ENCODE data around the gene RPS16. TPM values are rescaled to one million over a fixed set of nuclear protein-coding genes. Genes with fewer than 3 reads are reported as not detected.

The RPS16 gene
- total RNA-seq, 5 donors from 2014 or later (not counting 1 experiment from before 2014, with no cell fraction given) = 3,669 to 4,521 (median 4,268) TPM

- peaks cover 11% of the 10 kb centered on the region for H3K36me3 Mint-ChIP-seq
Measured at GRCh38 chr19:39402346-39403300, 33.1 kb downstream of the RPS16 start.

GRCh38 chr19:39401549-39402345 is 34.0 kb downstream of the RPS16 start:
- H3K36me3 ChIP-seq (ENCODE audit: control insufficient read depth in 2 of 2, extremely low read depth in 1 of 2, insufficient read depth in 1 of 2, low read length in 1 of 2) = peaks cover 0 to 10% of the 10 kb centered on the region in 2 donors
- Mint-ChIP-seq H3K4me1 (peaks cover 70 to 78% (median 76%) of the 10 kb centered on the region in 3 donors), H3K4me3 (peak overlapping the region; percentile 73 to 97 (median 83)), H3K9me3 (no peaks in the 10 kb centered on the region), H3K27ac (peak overlapping the region; percentile 91 to 95), H3K36me3 (peaks cover 8% of the 10 kb centered on the region), H3K27me3 (no peaks in the 10 kb centered on the region)
- ATAC-seq (replicated peaks in 1 of 4) (peak; percentile 48 to 55 (median 51)), DNase-seq (peak; percentile 52 to 94 (median 86))
- H3K4me3 ChIP-seq (ENCODE audit: control insufficient read depth in 1 of 2, extremely low read depth in 1 of 2, low read length in 1 of 2) = peak overlapping the region; percentile 41 to 71
- WGBS (ENCODE audit: insufficient coverage) = 5% methylated on average over 19 of the region's 25 CpGs
- CTCF ChIA-PET = interaction anchor here in 1 of 2 donors (0.6 to 2.0 kb wide), 6 partner anchors 9 to 1861 kb away, joined by 3 to 29 read pairs (median 4); partner anchors contain the start of genes MED29, PAF1, PLEKHG2 and RPS16
- H3K4me1 ChIP-seq (ENCODE audit: control insufficient read depth in 1 of 2, extremely low read depth in 1 of 2, insufficient read depth in 2 of 2, low read length in 2 of 2) = peaks cover 44 to 90% of the 10 kb centered on the region in 2 experiments
- H3K9me3 ChIP-seq = no peaks in the 10 kb centered on the region
- POLR2A ChIA-PET = interaction anchor here (0.5 to 2.0 kb wide), 11 partner anchors 8 to 97 kb away, joined by 3 to 13 read pairs (median 5); partner anchors contain the start of genes MED29 (in 2 of the 2), RPS16 (in 2 of the 2), DLL3 (in 1 of the 2) and PAF1 (in 1 of the 2)
- no peaks in the 10 kb centered on the region for H3K27me3 ChIP-seq (replicated peaks in 1 of 2; ENCODE audit: control insufficient read depth in 2 of 2, extremely low read depth in 1 of 2, insufficient read depth in 2 of 2, low read length in 1 of 2)
- H3K27ac ChIP-seq (ENCODE audit: low read length) = peak overlapping the region; percentile 100

More at GRCh38 chr19:39402346-39403300, 33.1 kb downstream of the RPS16 start:
- peak overlapping the region; percentile 71 to 77 for H3K4me3 ChIP-seq (ENCODE audit: control insufficient read depth in 1 of 2, extremely low read depth in 1 of 2, low read length in 1 of 2)
- ChIA-PET POLR2A (interaction anchor here (0.7 to 2.0 kb wide), 5 partner anchors 9 to 60 kb away, joined by 3 to 12 read pairs (median 4); partner anchors contain the start of gene SAMD4B (in 1 of the 2)), CTCF (interaction anchor here in 1 of 2 donors (1.0 to 2.0 kb wide), 4 partner anchors 9 to 33 kb away, joined by 4 to 29 read pairs (median 6); partner anchors contain the start of genes MED29, PAF1, PLEKHG2 and RPS16)
- H3K27me3 ChIP-seq (replicated peaks in 1 of 2; ENCODE audit: control insufficient read depth in 2 of 2, extremely low read depth in 1 of 2, insufficient read depth in 2 of 2, low read length in 1 of 2) = no peaks in the 10 kb centered on the region
- no peaks in the 10 kb centered on the region for H3K27me3 Mint-ChIP-seq
- peak overlapping the region; percentile 100 for H3K27ac ChIP-seq (ENCODE audit: low read length)
- DNase-seq = peak; percentile 65 to 89 (median 78)
- peaks cover 0 to 6% of the 10 kb centered on the region in 2 donors for H3K36me3 ChIP-seq (ENCODE audit: control insufficient read depth in 2 of 2, extremely low read depth in 1 of 2, insufficient read depth in 1 of 2, low read length in 1 of 2)
- peaks cover 69 to 74% (median 72%) of the 10 kb centered on the region in 3 donors for H3K4me1 Mint-ChIP-seq
- no peaks in the 10 kb centered on the region for H3K9me3 ChIP-seq
- ATAC-seq (replicated peaks in 1 of 4) = peak; percentile 1 to 8 (median 4)
- H3K9me3 Mint-ChIP-seq = no peaks in the 10 kb centered on the region
- H3K27ac Mint-ChIP-seq = peak overlapping the region; percentile 91 to 95
- under 1% methylated on average over 52 of the region's 59 CpGs for WGBS (ENCODE audit: insufficient coverage)
- H3K4me3 Mint-ChIP-seq = peak overlapping the region; percentile 73 to 97 (median 83)
- H3K4me1 ChIP-seq (ENCODE audit: control insufficient read depth in 1 of 2, extremely low read depth in 1 of 2, insufficient read depth in 2 of 2, low read length in 2 of 2) = peaks cover 44 to 84% of the 10 kb centered on the region in 2 experiments

DNA sequence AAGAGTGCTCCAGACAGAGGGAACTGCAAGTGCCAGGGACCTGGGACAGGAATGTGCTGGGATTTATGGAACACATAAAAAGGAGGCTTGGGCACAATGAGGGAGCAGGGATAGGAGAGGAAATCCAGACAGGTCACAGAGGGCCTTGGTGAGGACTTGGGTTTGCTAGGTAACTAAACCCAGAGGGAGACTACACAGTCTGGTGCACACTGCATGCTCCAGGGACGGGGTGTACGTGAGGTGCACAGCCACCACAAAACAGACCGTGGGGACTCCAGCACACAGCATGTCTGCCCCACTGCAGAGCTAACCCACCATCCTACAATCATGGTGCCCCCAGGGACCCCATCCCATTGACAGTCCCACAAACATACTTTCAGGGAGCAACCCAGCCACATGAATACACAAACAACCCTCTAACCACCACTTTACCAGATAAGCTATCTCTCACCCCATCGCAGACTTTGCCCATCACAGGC is 34.6 kb downstream of the RPS16 start:
- Histone ChIP-seq H3K27ac (ENCODE audit: low read length) (peak overlapping the region; percentile 100), H3K4me1 (ENCODE audit: control insufficient read depth in 1 of 2, extremely low read depth in 1 of 2, insufficient read depth in 2 of 2, low read length in 2 of 2) (peaks cover 44 to 88% of the 10 kb centered on the region in 2 experiments), H3K9me3 (no peaks in the 10 kb centered on the region), H3K4me3 (ENCODE audit: control insufficient read depth in 1 of 2, extremely low read depth in 1 of 2, low read length in 1 of 2) (peak overlapping the region in 1 of 2 donors; percentile 18), H3K36me3 (ENCODE audit: control insufficient read depth in 2 of 2, extremely low read depth in 1 of 2, insufficient read depth in 1 of 2, low read length in 1 of 2) (peaks cover 0 to 12% of the 10 kb centered on the region in 2 donors), H3K27me3 (replicated peaks in 1 of 2; ENCODE audit: control insufficient read depth in 2 of 2, extremely low read depth in 1 of 2, insufficient read depth in 2 of 2, low read length in 1 of 2) (no peaks in the 10 kb centered on the region)
- ATAC-seq (replicated peaks in 1 of 4) = peak; percentile 0 to 5 (median 3)
- ChIA-PET CTCF (interaction anchor here in 1 of 2 donors (0.6 to 2.0 kb wide), 6 partner anchors 9 to 1861 kb away, joined by 3 to 29 read pairs (median 4); partner anchors contain the start of genes MED29, PAF1, PLEKHG2 and RPS16), POLR2A (interaction anchor here (0.5 to 2.0 kb wide), 10 partner anchors 8 to 98 kb away, joined by 3 to 13 read pairs (median 5); partner anchors contain the start of genes MED29 (in 2 of the 2), RPS16 (in 2 of the 2), DLL3 (in 1 of the 2) and PAF1 (in 1 of the 2))
- WGBS (ENCODE audit: insufficient coverage) = 6% methylated on average over 4 of the region's 4 CpGs
- H3K4me1 Mint-ChIP-seq = peaks cover 66 to 75% (median 74%) of the 10 kb centered on the region in 3 donors
- no peaks in the 10 kb centered on the region for H3K27me3 Mint-ChIP-seq
- H3K36me3 Mint-ChIP-seq = peaks cover 8% of the 10 kb centered on the region
- peak overlapping the region; percentile 73 to 97 (median 83) for H3K4me3 Mint-ChIP-seq
- peak overlapping the region; percentile 91 to 95 for H3K27ac Mint-ChIP-seq
- H3K9me3 Mint-ChIP-seq = no peaks in the 10 kb centered on the region
- no peak for DNase-seq

GRCh38 chr19:39400061-39400460 is 35.7 kb downstream of the RPS16 start:
- Mint-ChIP-seq H3K27ac (peak overlapping the region; percentile 89 to 92), H3K27me3 (no peaks in the 10 kb centered on the region), H3K36me3 (peaks cover 11% of the 10 kb centered on the region), H3K4me3 (peak overlapping the region in 2 of 3 donors; percentile 11 to 69), H3K9me3 (no peaks in the 10 kb centered on the region), H3K4me1 (peaks cover 64 to 68% (median 66%) of the 10 kb centered on the region in 3 donors)
- ChIA-PET POLR2A (interaction anchor here in 1 of 2 donors (3.0 kb wide), 1 partner anchor 12 kb away, joined by 12 read pairs; the partner anchor contains the start of gene PLEKHG2), CTCF (interaction anchor here in 1 of 2 donors (0.6 to 1.2 kb wide), 3 partner anchors 8 to 441 kb away, joined by 3 to 4 read pairs (median 3); no protein-coding TSS in a partner anchor)
- WGBS (ENCODE audit: insufficient coverage) = 100% methylated on average over 2 of the region's 4 CpGs
- H3K9me3 ChIP-seq = no peaks in the 10 kb centered on the region
- DNase-seq = no peak
- H3K27me3 ChIP-seq (replicated peaks in 1 of 2; ENCODE audit: control insufficient read depth in 2 of 2, extremely low read depth in 1 of 2, insufficient read depth in 2 of 2, low read length in 1 of 2) = no peaks in the 10 kb centered on the region
- ATAC-seq (replicated peaks in 1 of 4) = no peak
- peak overlapping the region; percentile 20 for H3K27ac ChIP-seq (ENCODE audit: low read length)
- no peak overlapping the region for H3K4me3 ChIP-seq (ENCODE audit: control insufficient read depth in 1 of 2, extremely low read depth in 1 of 2, low read length in 1 of 2)
- peaks cover 36 to 78% of the 10 kb centered on the region in 2 experiments for H3K4me1 ChIP-seq (ENCODE audit: control insufficient read depth in 1 of 2, extremely low read depth in 1 of 2, insufficient read depth in 2 of 2, low read length in 2 of 2)
- peaks cover 2 to 20% of the 10 kb centered on the region in 2 donors for H3K36me3 ChIP-seq (ENCODE audit: control insufficient read depth in 2 of 2, extremely low read depth in 1 of 2, insufficient read depth in 1 of 2, low read length in 1 of 2)

- WGBS (ENCODE audit: insufficient coverage) = no CpG with 5 or more reads among the region's 4 CpGs
- no peak overlapping the region for H3K4me3 ChIP-seq (ENCODE audit: control insufficient read depth in 1 of 2, extremely low read depth in 1 of 2, low read length in 1 of 2)
- H3K36me3 ChIP-seq (ENCODE audit: control insufficient read depth in 2 of 2, extremely low read depth in 1 of 2, insufficient read depth in 1 of 2, low read length in 1 of 2) = peaks cover 6 to 25% of the 10 kb centered on the region in 2 donors
- Mint-ChIP-seq H3K9me3 (no peaks in the 10 kb centered on the region), H3K36me3 (peaks cover 13% of the 10 kb centered on the region), H3K27me3 (no peaks in the 10 kb centered on the region), H3K4me1 (peaks cover 63 to 65% (median 63%) of the 10 kb centered on the region in 3 donors), H3K4me3 (peak overlapping the region; percentile 9 to 69 (median 11)), H3K27ac (peak overlapping the region; percentile 89 to 92)
- no peaks in the 10 kb centered on the region for H3K27me3 ChIP-seq (replicated peaks in 1 of 2; ENCODE audit: control insufficient read depth in 2 of 2, extremely low read depth in 1 of 2, insufficient read depth in 2 of 2, low read length in 1 of 2)
- H3K27ac ChIP-seq (ENCODE audit: low read length) = peak overlapping the region; percentile 20
- ATAC-seq (replicated peaks in 1 of 4) (no peak), DNase-seq (no peak)
- no peaks in the 10 kb centered on the region for H3K9me3 ChIP-seq
- peaks cover 34 to 74% of the 10 kb centered on the region in 2 experiments for H3K4me1 ChIP-seq (ENCODE audit: control insufficient read depth in 1 of 2, extremely low read depth in 1 of 2, insufficient read depth in 2 of 2, low read length in 2 of 2)
- POLR2A ChIA-PET = interaction anchor here in 1 of 2 donors (3.0 kb wide), 1 partner anchor 12 kb away, joined by 12 read pairs; the partner anchor contains the start of gene PLEKHG2
- CTCF ChIA-PET = interaction anchor here in 1 of 2 donors (0.8 kb wide), 1 partner anchor 12 kb away, joined by 4 read pairs; no protein-coding TSS in a partner anchor
Measured at GRCh38 chr19:39399668-39400050, 36.1 kb downstream of the RPS16 start.
